Hepatocyte (in vitro differentiated cells): Measurements from ENCODE around the gene ABI3BP. TPM values are rescaled to one million over a fixed set of nuclear protein-coding genes. Genes with fewer than 3 reads are reported as not detected.

Experiments
- DNase-seq: peaks from one replicate; pipeline ENCODE4 v3.0.0-alpha.2; 2016; ENCODE audit warnings: low spot score
- H2AFZ ChIP-seq: fragments of 200-600 bp; sonication (generic); 2 replicates; pipeline ENCODE4 v1.6.0; 2016; ENCODE audit warnings: antibody characterized with exemption, mild to moderate bottlenecking
- H3K27ac ChIP-seq: fragments of 200-600 bp; sonication (generic); 2 replicates; pipeline ENCODE4 v1.5.1; 2016; ENCODE audit warnings: mild to moderate bottlenecking
- H3K27me3 ChIP-seq: fragments of 200-600 bp; sonication (generic); 2 replicates; pipeline ENCODE4 v1.6.1; 2016
- H3K36me3 ChIP-seq: fragments of 200-600 bp; sonication (generic); replicated peaks from 2 replicates; pipeline ENCODE4 v1.5.1; 2016; ENCODE audit warnings: low read depth; ENCODE audit not compliant: insufficient read depth
- H3K4me1 ChIP-seq: fragments of 200-600 bp; sonication (generic); 2 replicates; pipeline ENCODE4 v1.5.1; 2016; ENCODE audit warnings: mild to moderate bottlenecking, moderate library complexity; ENCODE audit not compliant: insufficient read depth
- H3K4me2 ChIP-seq: fragments of 200-600 bp; sonication (generic); 2 replicates; pipeline ENCODE4 v1.6.0; 2016
- H3K4me3 ChIP-seq: fragments of 200-600 bp; sonication (generic); 2 replicates; pipeline ENCODE4 v1.5.1; 2016; ENCODE audit warnings: mild to moderate bottlenecking
- H3K79me2 ChIP-seq: fragments of 200-600 bp; sonication (generic); 2 replicates; pipeline ENCODE4 v1.6.0; 2017; ENCODE audit warnings: mild to moderate bottlenecking
- H3K9me2 ChIP-seq: fragments of 200-600 bp; sonication (generic); replicated peaks from 2 replicates; pipeline ENCODE4 v1.6.0; 2017; ENCODE audit warnings: mild to moderate bottlenecking; ENCODE audit not compliant: insufficient read depth
- H3K9me3 ChIP-seq: fragments of 200-600 bp; sonication (generic); 2 replicates; pipeline ENCODE4 v1.5.1; 2016; ENCODE audit warnings: low read depth, mild to moderate bottlenecking
- H4K20me1 ChIP-seq: fragments of 200-600 bp; sonication (generic); 2 replicates; pipeline ENCODE4 v1.6.0; 2016; ENCODE audit warnings: mild to moderate bottlenecking; ENCODE audit not compliant: insufficient read depth, poor library complexity, severe bottlenecking
- CTCF ChIP-seq: fragments of 200-600 bp; sonication (generic); IDR thresholded peaks from 2 replicates; pipeline ENCODE4 v1.5.1; 2016; ENCODE audit warnings: antibody characterized with exemption, mild to moderate bottlenecking; ENCODE audit not compliant: poor library complexity
- EZH2 ChIP-seq: fragments of 200-600 bp; sonication (generic); IDR thresholded peaks from 2 replicates; pipeline ENCODE4 v1.6.1; 2016; ENCODE audit warnings: antibody characterized with exemption, mild to moderate bottlenecking, borderline replicate concordance
- EZH2phosphoT487 ChIP-seq: fragments of 200-600 bp; sonication (generic); IDR thresholded peaks from one replicate; pipeline ENCODE4 v1.6.1; 2018; ENCODE audit warnings: antibody characterized with exemption, mild to moderate bottlenecking, low read depth, moderate library complexity; ENCODE audit not compliant: unreplicated experiment, severe bottlenecking
- WGBS: methylation state at CpG from one replicate; pipeline ENCODE4 v1.1.6; 2016; ENCODE audit warnings: low lambda C conversion rate; ENCODE audit errors: missing lambda C conversion rate; 5-methylcytosine and 5-hydroxymethylcytosine counted together
- polyA plus RNA-seq: library from polyadenylated mRNA; unstranded; fragments of >200 nt; fragmentation: Nextera tagmentation; extraction: Ambion mirVana; gene quantifications from 2 replicates; pipeline ENCODE4 v1.2.1, GENCODE V29; 2016
- total RNA-seq: library from RNA; depleted of rRNA; stranded (reverse); fragments of >200 nt; gene quantifications from 2 replicates; pipeline ENCODE4 v1.2.3, GENCODE V29; 2014

ABI3BP gene
- total and polyA plus RNA-seq, 2 experiments from 2014 or later = 10.4 to 18.6 TPM

- 91% methylated on average over 2 of the region's 2 CpGs for WGBS
- peaks cover 4% of the 10 kb centered on the region for H3K27me3 ChIP-seq
- no peak overlapping the region for H3K4me3 ChIP-seq
- no peak for TF ChIP-seq CTCF
- no peak for TF ChIP-seq EZH2phosphoT487
- TF ChIP-seq EZH2 = no peak
- H3K9me3 ChIP-seq = no peaks in the 10 kb centered on the region
- H2AFZ ChIP-seq = no peak overlapping the region
- no peaks in the 10 kb centered on the region for H3K9me2 ChIP-seq
- no peak overlapping the region for H3K4me2 ChIP-seq
- H4K20me1 ChIP-seq = no peaks in the 10 kb centered on the region
- no peaks in the 10 kb centered on the region for H3K36me3 ChIP-seq
- no peaks in the 10 kb centered on the region for H3K4me1 ChIP-seq
- no peak for DNase-seq
- H3K27ac ChIP-seq = no peak overlapping the region
- H3K79me2 ChIP-seq = no peaks in the 10 kb centered on the region
Observed at GRCh38 chr3:100813828-100814227, 179.4 kb downstream of the ABI3BP start.

- Histone ChIP-seq H3K27me3 (peaks cover 4% of the 10 kb centered on the region), H3K9me2 (no peaks in the 10 kb centered on the region), H4K20me1 (no peaks in the 10 kb centered on the region), H3K36me3 (no peaks in the 10 kb centered on the region), H3K4me1 (no peaks in the 10 kb centered on the region), H3K9me3 (no peaks in the 10 kb centered on the region), H3K79me2 (no peaks in the 10 kb centered on the region), H3K4me2 (no peak overlapping the region), H2AFZ (no peak overlapping the region), H3K27ac (no peak overlapping the region), H3K4me3 (no peak overlapping the region)
- DNase-seq = no peak
- WGBS = 83% methylated on average over 6 of the region's 6 CpGs
- TF ChIP-seq EZH2 = no peak
- no peak for TF ChIP-seq CTCF
- TF ChIP-seq EZH2phosphoT487 = no peak
Observed at GRCh38 chr3:100811779-100812507, 181.3 kb downstream of the ABI3BP start.

DNA sequence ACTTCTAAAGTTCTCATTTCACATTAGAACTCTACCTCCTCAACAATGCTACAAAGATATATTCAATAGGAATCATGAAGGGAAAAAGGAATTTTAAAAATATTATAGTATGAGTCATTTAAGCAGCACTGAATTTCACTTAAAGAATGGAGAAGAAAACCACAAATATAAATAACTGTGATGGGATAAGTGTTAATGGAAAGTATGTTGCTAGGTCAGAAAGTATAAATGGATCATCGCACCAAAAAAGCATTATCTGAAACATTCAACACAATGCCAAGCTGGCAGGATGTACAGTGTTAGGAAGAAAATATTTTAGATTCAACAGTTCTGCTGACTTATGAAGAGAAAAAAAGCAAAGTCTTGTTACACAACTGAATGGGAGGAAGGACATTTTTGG, 182.6 kb downstream of the ABI3BP start:
- no peak for TF ChIP-seq EZH2
- TF ChIP-seq EZH2phosphoT487 = no peak
- TF ChIP-seq CTCF = no peak
- no peak overlapping the region for H3K4me2 ChIP-seq
- WGBS = 92% methylated on average over 1 of the region's 1 CpG
- no peak overlapping the region for H3K27ac ChIP-seq
- DNase-seq = no peak
- H2AFZ ChIP-seq = no peak overlapping the region
- H4K20me1 ChIP-seq = no peaks in the 10 kb centered on the region
- no peaks in the 10 kb centered on the region for H3K36me3 ChIP-seq
- H3K4me1 ChIP-seq = no peaks in the 10 kb centered on the region
- H3K9me3 ChIP-seq = no peaks in the 10 kb centered on the region
- no peaks in the 10 kb centered on the region for H3K9me2 ChIP-seq
- H3K27me3 ChIP-seq = no peaks in the 10 kb centered on the region
- H3K4me3 ChIP-seq = no peak overlapping the region
- H3K79me2 ChIP-seq = no peaks in the 10 kb centered on the region
